ENCODE measurements around the gene SOBP.

GRCh38 chr6:107511511-107511993 is 21.6 kb downstream of the SOBP start:
- TF ChIP-seq, protein P1, sequence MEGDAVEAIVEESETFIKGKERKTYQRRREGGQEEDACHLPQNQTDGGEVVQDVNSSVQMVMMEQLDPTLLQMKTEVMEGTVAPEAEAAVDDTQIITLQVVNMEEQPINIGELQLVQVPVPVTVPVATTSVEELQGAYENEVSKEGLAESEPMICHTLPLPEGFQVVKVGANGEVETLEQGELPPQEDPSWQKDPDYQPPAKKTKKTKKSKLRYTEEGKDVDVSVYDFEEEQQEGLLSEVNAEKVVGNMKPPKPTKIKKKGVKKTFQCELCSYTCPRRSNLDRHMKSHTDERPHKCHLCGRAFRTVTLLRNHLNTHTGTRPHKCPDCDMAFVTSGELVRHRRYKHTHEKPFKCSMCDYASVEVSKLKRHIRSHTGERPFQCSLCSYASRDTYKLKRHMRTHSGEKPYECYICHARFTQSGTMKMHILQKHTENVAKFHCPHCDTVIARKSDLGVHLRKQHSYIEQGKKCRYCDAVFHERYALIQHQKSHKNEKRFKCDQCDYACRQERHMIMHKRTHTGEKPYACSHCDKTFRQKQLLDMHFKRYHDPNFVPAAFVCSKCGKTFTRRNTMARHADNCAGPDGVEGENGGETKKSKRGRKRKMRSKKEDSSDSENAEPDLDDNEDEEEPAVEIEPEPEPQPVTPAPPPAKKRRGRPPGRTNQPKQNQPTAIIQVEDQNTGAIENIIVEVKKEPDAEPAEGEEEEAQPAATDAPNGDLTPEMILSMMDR (conservative IDR thresholded peaks at IDR 0.05 in 1 of 2, IDR thresholded peaks at IDR 0.05 in 1 of 2; ENCODE audit: low read depth in 1 of 2, low read length in 2 of 2), result no peak
- TF ChIP-seq EZH2 (IDR thresholded peaks at IDR 0.05; ENCODE audit: low read length, missing control alignments), result no peak
